Measurements from ENCODE around the gene DHX40.

GRCh38 chr17:59558953-59559352, 6.5 kb upstream of the DHX40 start:
- TF ChIP-seq, protein P1, sequence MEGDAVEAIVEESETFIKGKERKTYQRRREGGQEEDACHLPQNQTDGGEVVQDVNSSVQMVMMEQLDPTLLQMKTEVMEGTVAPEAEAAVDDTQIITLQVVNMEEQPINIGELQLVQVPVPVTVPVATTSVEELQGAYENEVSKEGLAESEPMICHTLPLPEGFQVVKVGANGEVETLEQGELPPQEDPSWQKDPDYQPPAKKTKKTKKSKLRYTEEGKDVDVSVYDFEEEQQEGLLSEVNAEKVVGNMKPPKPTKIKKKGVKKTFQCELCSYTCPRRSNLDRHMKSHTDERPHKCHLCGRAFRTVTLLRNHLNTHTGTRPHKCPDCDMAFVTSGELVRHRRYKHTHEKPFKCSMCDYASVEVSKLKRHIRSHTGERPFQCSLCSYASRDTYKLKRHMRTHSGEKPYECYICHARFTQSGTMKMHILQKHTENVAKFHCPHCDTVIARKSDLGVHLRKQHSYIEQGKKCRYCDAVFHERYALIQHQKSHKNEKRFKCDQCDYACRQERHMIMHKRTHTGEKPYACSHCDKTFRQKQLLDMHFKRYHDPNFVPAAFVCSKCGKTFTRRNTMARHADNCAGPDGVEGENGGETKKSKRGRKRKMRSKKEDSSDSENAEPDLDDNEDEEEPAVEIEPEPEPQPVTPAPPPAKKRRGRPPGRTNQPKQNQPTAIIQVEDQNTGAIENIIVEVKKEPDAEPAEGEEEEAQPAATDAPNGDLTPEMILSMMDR (IDR thresholded peaks at IDR 0.05; ENCODE audit: insufficient read depth, low read length): no peak
- TF ChIP-seq POLR2AphosphoS5 (IDR thresholded peaks at IDR 0.05; ENCODE audit: low read depth): no peak

Data from HL-60 (cell line).